ENCODE data around the gene ZCCHC24.

GRCh38 chr10:79382491-79382941 lies 62.9 kb downstream of the ZCCHC24 start:
- no peak for TF ChIP-seq CTCF (IDR thresholded peaks at IDR 0.05)
- TF ChIP-seq POLR2A (IDR thresholded peaks at IDR 0.05), result no peak
- TF ChIP-seq EP300 (IDR thresholded peaks at IDR 0.05), result no peak
- no peak for TF ChIP-seq POLR2AphosphoS5 (IDR thresholded peaks at IDR 0.05)

Data from stomach (tissue), 4 donors.